ENCODE data around the gene RASA3. TPM values are rescaled to one million over a fixed set of nuclear protein-coding genes. Genes with fewer than 3 reads are reported as not detected.

The RASA3 gene
- total RNA-seq, 1 experiment from 2014 or later: 0.56 TPM

- no peaks in the 10 kb centered on the region for H3K4me1 ChIP-seq (ENCODE audit: low read length)
- no peaks in the 10 kb centered on the region for H3K36me3 ChIP-seq (ENCODE audit: insufficient read depth, low read length)
- no peak for DNase-seq
- no peak overlapping the region for H3K9ac ChIP-seq (ENCODE audit: low read length)
- no peaks in the 10 kb centered on the region for H3K79me2 ChIP-seq (ENCODE audit: low read length)
- H2AFZ ChIP-seq (ENCODE audit: low read length): no peak overlapping the region
- no peak overlapping the region for H3K27ac ChIP-seq (ENCODE audit: low read length)
- no peak overlapping the region for H3K4me2 ChIP-seq (ENCODE audit: low read depth, low read length, poor library complexity, severe bottlenecking)
- H3K27me3 ChIP-seq (ENCODE audit: low read length): no peaks in the 10 kb centered on the region
- no peaks in the 10 kb centered on the region for H4K20me1 ChIP-seq (ENCODE audit: insufficient read depth, low read depth, low read length)
- no peaks in the 10 kb centered on the region; the same call in 1 of the 2 replicates for H3K9me3 ChIP-seq (ENCODE audit: low read length)
- H3K9me2 ChIP-seq (replicated peaks; ENCODE audit: insufficient read depth, low read length): no peaks in the 10 kb centered on the region
- H3K4me3 ChIP-seq (ENCODE audit: low read length): no peak overlapping the region
These were observed 51.5 kb downstream of the RASA3 start for GRCh38 chr13:114080739-114081561.

GRCh38 chr13:114079601-114080536 lies 52.6 kb downstream of the RASA3 start:
- no peaks in the 10 kb centered on the region for H3K27me3 ChIP-seq (ENCODE audit: low read length)
- no peak overlapping the region for H3K27ac ChIP-seq (ENCODE audit: low read length)
- no peak overlapping the region for H3K4me3 ChIP-seq (ENCODE audit: low read length)
- no peak overlapping the region for H3K9ac ChIP-seq (ENCODE audit: low read length)
- H3K4me1 ChIP-seq (ENCODE audit: low read length): no peaks in the 10 kb centered on the region
- DNase-seq: no peak
- H3K79me2 ChIP-seq (ENCODE audit: low read length): no peaks in the 10 kb centered on the region
- H3K36me3 ChIP-seq (ENCODE audit: insufficient read depth, low read length): no peaks in the 10 kb centered on the region
- H4K20me1 ChIP-seq (ENCODE audit: insufficient read depth, low read depth, low read length): no peaks in the 10 kb centered on the region
- no peaks in the 10 kb centered on the region; the same call in 1 of the 2 replicates for H3K9me3 ChIP-seq (ENCODE audit: low read length)
- no peak overlapping the region for H3K4me2 ChIP-seq (ENCODE audit: low read depth, low read length, poor library complexity, severe bottlenecking)
- no peak overlapping the region for H2AFZ ChIP-seq (ENCODE audit: low read length)
- H3K9me2 ChIP-seq (replicated peaks; ENCODE audit: insufficient read depth, low read length): no peaks in the 10 kb centered on the region

- Histone ChIP-seq H3K27ac (ENCODE audit: low read length) (no peak overlapping the region), H3K4me3 (ENCODE audit: low read length) (no peak overlapping the region), H3K4me2 (ENCODE audit: low read depth, low read length, poor library complexity, severe bottlenecking) (no peak overlapping the region)
These were observed 53.7 kb downstream of the RASA3 start for GRCh38 chr13:114078461-114079451.

GRCh38 chr13:114077933-114078325 lies 54.5 kb downstream of the RASA3 start:
- no peak overlapping the region for H3K9ac ChIP-seq (ENCODE audit: low read length)

More at GRCh38 chr13:114078461-114079451, 53.7 kb downstream of the RASA3 start:
- Histone ChIP-seq H3K27me3 (ENCODE audit: low read length) (no peaks in the 10 kb centered on the region), H3K4me1 (ENCODE audit: low read length) (no peaks in the 10 kb centered on the region), H3K9me3 (ENCODE audit: low read length) (no peaks in the 10 kb centered on the region; the same call in 1 of the 2 replicates), H3K9ac (ENCODE audit: low read length) (no peak overlapping the region), H3K9me2 (replicated peaks; ENCODE audit: insufficient read depth, low read length) (no peaks in the 10 kb centered on the region), H3K36me3 (ENCODE audit: insufficient read depth, low read length) (no peaks in the 10 kb centered on the region), H3K79me2 (ENCODE audit: low read length) (no peaks in the 10 kb centered on the region), H2AFZ (ENCODE audit: low read length) (no peak overlapping the region), H4K20me1 (ENCODE audit: insufficient read depth, low read depth, low read length) (no peaks in the 10 kb centered on the region)
- no peak for DNase-seq

GRCh38 chr13:114077099-114077932 lies 55.1 kb downstream of the RASA3 start:
- Histone ChIP-seq H3K79me2 (ENCODE audit: low read length) (no peaks in the 10 kb centered on the region), H3K9ac (ENCODE audit: low read length) (no peak overlapping the region), H3K9me2 (replicated peaks; ENCODE audit: insufficient read depth, low read length) (no peaks in the 10 kb centered on the region), H2AFZ (ENCODE audit: low read length) (no peak overlapping the region), H3K27me3 (ENCODE audit: low read length) (no peaks in the 10 kb centered on the region), H4K20me1 (ENCODE audit: insufficient read depth, low read depth, low read length) (no peaks in the 10 kb centered on the region), H3K4me1 (ENCODE audit: low read length) (no peaks in the 10 kb centered on the region), H3K36me3 (ENCODE audit: insufficient read depth, low read length) (no peaks in the 10 kb centered on the region), H3K4me2 (ENCODE audit: low read depth, low read length, poor library complexity, severe bottlenecking) (no peak overlapping the region), H3K4me3 (ENCODE audit: low read length) (no peak overlapping the region), H3K9me3 (ENCODE audit: low read length) (no peaks in the 10 kb centered on the region; the same call in 1 of the 2 replicates), H3K27ac (ENCODE audit: low read length) (no peak overlapping the region)
- DNase-seq: no peak

More at GRCh38 chr13:114077933-114078325, 54.5 kb downstream of the RASA3 start:
- Histone ChIP-seq H3K9me3 (ENCODE audit: low read length) (no peaks in the 10 kb centered on the region; the same call in 1 of the 2 replicates), H3K36me3 (ENCODE audit: insufficient read depth, low read length) (no peaks in the 10 kb centered on the region), H3K9me2 (replicated peaks; ENCODE audit: insufficient read depth, low read length) (no peaks in the 10 kb centered on the region), H3K79me2 (ENCODE audit: low read length) (no peaks in the 10 kb centered on the region), H3K4me1 (ENCODE audit: low read length) (no peaks in the 10 kb centered on the region), H3K4me3 (ENCODE audit: low read length) (no peak overlapping the region), H2AFZ (ENCODE audit: low read length) (no peak overlapping the region), H3K27ac (ENCODE audit: low read length) (no peak overlapping the region), H3K27me3 (ENCODE audit: low read length) (no peaks in the 10 kb centered on the region), H4K20me1 (ENCODE audit: insufficient read depth, low read depth, low read length) (no peaks in the 10 kb centered on the region), H3K4me2 (ENCODE audit: low read depth, low read length, poor library complexity, severe bottlenecking) (no peak overlapping the region)
- no peak for DNase-seq

GRCh38 chr13:114076329-114077090 lies 55.9 kb downstream of the RASA3 start:
- no peaks in the 10 kb centered on the region for H3K4me1 ChIP-seq (ENCODE audit: low read length)
- H3K9me3 ChIP-seq (ENCODE audit: low read length): no peaks in the 10 kb centered on the region; the same call in 1 of the 2 replicates
- DNase-seq: no peak
- H3K27ac ChIP-seq (ENCODE audit: low read length): no peak overlapping the region
- no peak overlapping the region for H3K4me2 ChIP-seq (ENCODE audit: low read depth, low read length, poor library complexity, severe bottlenecking)
- H3K36me3 ChIP-seq (ENCODE audit: insufficient read depth, low read length): no peaks in the 10 kb centered on the region
- H3K79me2 ChIP-seq (ENCODE audit: low read length): no peaks in the 10 kb centered on the region
- no peak overlapping the region for H3K9ac ChIP-seq (ENCODE audit: low read length)
- no peaks in the 10 kb centered on the region for H4K20me1 ChIP-seq (ENCODE audit: insufficient read depth, low read depth, low read length)
- no peaks in the 10 kb centered on the region for H3K9me2 ChIP-seq (replicated peaks; ENCODE audit: insufficient read depth, low read length)
- no peak overlapping the region for H3K4me3 ChIP-seq (ENCODE audit: low read length)
- no peak overlapping the region for H2AFZ ChIP-seq (ENCODE audit: low read length)
- no peaks in the 10 kb centered on the region for H3K27me3 ChIP-seq (ENCODE audit: low read length)
